Neutrophil (primary cell): Measurements from ENCODE around the gene GNG7.
"Not testable (repeated sequence)": the region's sequence is repeated elsewhere in the genome, so short reads cannot be mapped to it uniquely, and the experiment has no call there.

Experiments used
- H3K27ac ChIP-seq: fragments of 200-600 bp; sonication (generic); 2 replicates; pipeline ENCODE4 v1.5.1; 2016; ENCODE audit warnings: mild to moderate bottlenecking, moderate library complexity
- H3K27me3 ChIP-seq: fragments of 200-600 bp; sonication (generic); 2 replicates; pipeline ENCODE4 v1.6.0; 2016; ENCODE audit warnings: mild to moderate bottlenecking
- H3K36me3 ChIP-seq: fragments of 200-600 bp; sonication (generic); 2 replicates; pipeline ENCODE4 v1.5.1; 2017
- H3K4me1 ChIP-seq, 2 experiments: fragments of 200-600 bp in 1 of 2; sonication (generic) in 1 of 2; 1 replicate in 1 of 2; 2 replicates in 1 of 2; pipeline versions ENCODE4 v1.5.1 to v1.6.1; 2013 to 2016; ENCODE audit warnings: low read depth in 1 of 2, low read length in 1 of 2, mild to moderate bottlenecking in 1 of 2, moderate library complexity in 1 of 2; ENCODE audit not compliant: control insufficient read depth in 1 of 2, insufficient read depth in 1 of 2
- H3K4me3 ChIP-seq, 2 experiments: fragments of 200-600 bp in 1 of 2; sonication (generic) in 1 of 2; 1 replicate in 1 of 2; 2 replicates in 1 of 2; pipeline ENCODE4 v1.5.1; 2013 to 2016; ENCODE audit warnings: low read depth in 1 of 2, low read length in 1 of 2, mild to moderate bottlenecking in 1 of 2, moderate library complexity in 1 of 2
- H3K9me3 ChIP-seq: fragments of 200-600 bp; sonication (generic); 2 replicates; pipeline ENCODE4 v1.5.1; 2016
- CTCF ChIP-seq: fragments of 200-600 bp; sonication (generic); IDR thresholded peaks from 2 replicates; pipeline ENCODE4 v1.5.1; 2016; ENCODE audit warnings: antibody characterized with exemption

The GNG7 gene

GRCh38 chr19:2524361-2524839, 178.1 kb downstream of the GNG7 start:
- Histone ChIP-seq H3K4me1 (peaks cover 0 to 3% of the 10 kb centered on the region in 2 experiments), H3K4me3 (no peak overlapping the region), H3K9me3 (no peaks in the 10 kb centered on the region), H3K27ac (no peak overlapping the region), H3K27me3 (no peaks in the 10 kb centered on the region), H3K36me3 (peaks cover 8% of the 10 kb centered on the region)
- no peak for TF ChIP-seq CTCF

- Histone ChIP-seq H3K27ac (no peak overlapping the region), H3K4me1 (peaks cover 0 to 2% of the 10 kb centered on the region in 2 experiments), H3K9me3 (no peaks in the 10 kb centered on the region), H3K4me3 (no peak overlapping the region), H3K27me3 (no peaks in the 10 kb centered on the region), H3K36me3 (peaks cover 8% of the 10 kb centered on the region)
- TF ChIP-seq CTCF, result no peak
Observed at GRCh38 chr19:2523630-2524311, 178.7 kb downstream of the GNG7 start.

- Histone ChIP-seq H3K36me3 (peaks cover 11% of the 10 kb centered on the region), H3K4me3 (no peak overlapping the region), H3K9me3 (no peaks in the 10 kb centered on the region), H3K27ac (no peak overlapping the region), H3K4me1 (no peaks in the 10 kb centered on the region), H3K27me3 (no peaks in the 10 kb centered on the region)
- no peak for TF ChIP-seq CTCF
Observed at GRCh38 chr19:2519482-2519881, 183.0 kb downstream of the GNG7 start.

GRCh38 chr19:2518856-2519255, 183.6 kb downstream of the GNG7 start:
- H3K9me3 ChIP-seq, H3K27ac ChIP-seq, H3K27me3 ChIP-seq, H3K4me1 ChIP-seq, H3K4me3 ChIP-seq: not testable (repeated sequence)
- peaks cover 11% of the 10 kb centered on the region for H3K36me3 ChIP-seq

GRCh38 chr19:2517881-2518601, 184.5 kb downstream of the GNG7 start:
- no peaks in the 10 kb centered on the region for H3K4me1 ChIP-seq
- no peak for TF ChIP-seq CTCF
- H3K4me3 ChIP-seq, result no peak overlapping the region
- H3K9me3 ChIP-seq, result no peaks in the 10 kb centered on the region
- no peak overlapping the region for H3K27ac ChIP-seq
- H3K27me3 ChIP-seq, result no peaks in the 10 kb centered on the region
- H3K36me3 ChIP-seq, result peaks cover 17% of the 10 kb centered on the region

GRCh38 chr19:2516727-2517126, 185.8 kb downstream of the GNG7 start:
- peaks cover 21% of the 10 kb centered on the region for H3K36me3 ChIP-seq
- TF ChIP-seq CTCF, result no peak
- no peak overlapping the region for H3K4me3 ChIP-seq
- H3K27me3 ChIP-seq, result no peaks in the 10 kb centered on the region
- H3K4me1 ChIP-seq, result no peaks in the 10 kb centered on the region
- H3K27ac ChIP-seq, result no peak overlapping the region
- H3K9me3 ChIP-seq, result no peaks in the 10 kb centered on the region
